Measurements from ENCODE around the gene SLCO4A1.
A peak's percentile ranks its signal among the peaks of the same experiment; 100 is the strongest.
"Not testable (repeated sequence)": the region's sequence is repeated elsewhere in the genome, so short reads cannot be mapped to it uniquely, and the experiment has no call there.

The SLCO4A1 gene

DNA sequence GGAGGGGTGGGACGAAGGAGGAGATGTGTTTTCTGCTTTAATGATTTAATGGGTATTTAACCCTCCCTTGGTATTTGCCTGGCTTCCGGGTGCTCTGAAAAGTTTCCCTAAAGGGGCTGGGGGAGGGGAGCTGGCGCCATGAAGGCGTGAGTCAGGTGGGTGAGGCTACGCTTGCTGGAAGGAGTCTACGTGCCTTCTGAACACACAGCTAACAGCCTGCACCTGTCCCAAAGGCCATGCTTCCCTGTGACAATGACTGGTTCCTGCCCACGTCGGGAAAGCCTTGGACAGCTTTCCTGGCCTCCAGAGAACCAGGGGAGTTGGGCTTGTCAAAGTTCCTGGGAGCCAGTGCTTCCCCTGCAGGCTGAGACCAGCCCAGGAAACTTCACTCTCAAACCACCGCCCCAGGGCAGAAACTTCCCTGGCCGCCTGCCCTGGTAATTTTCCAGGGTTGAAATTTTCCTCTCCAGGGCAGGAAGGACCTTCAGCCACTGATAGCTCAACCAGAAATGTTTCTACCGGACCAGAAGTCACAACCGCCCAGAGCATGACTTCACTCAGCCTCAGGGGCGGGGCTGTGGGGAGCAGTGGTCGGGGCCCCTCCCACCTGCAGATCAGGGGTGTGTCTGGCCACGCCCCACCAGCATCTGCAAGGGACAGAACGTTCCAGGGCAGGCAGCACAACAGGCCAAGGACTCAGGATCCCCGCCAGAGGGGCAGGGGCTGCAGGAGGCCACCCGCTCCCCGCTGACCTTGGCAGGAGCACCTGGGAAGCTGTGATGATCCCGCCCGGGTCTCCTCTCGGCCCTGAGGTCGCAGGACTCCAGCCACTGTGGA, 18.6 kb upstream of the SLCO4A1 start:
- TF ChIP-seq CTCF (IDR thresholded peaks at IDR 0.05; ENCODE audit: insufficient read depth, low read depth, low read length, missing control alignments), result no peak
- no peak overlapping the region for H3K4me3 ChIP-seq (ENCODE audit: low read length)
- DNase-seq (ENCODE audit: low read depth), result peak; percentile 90

DNA sequence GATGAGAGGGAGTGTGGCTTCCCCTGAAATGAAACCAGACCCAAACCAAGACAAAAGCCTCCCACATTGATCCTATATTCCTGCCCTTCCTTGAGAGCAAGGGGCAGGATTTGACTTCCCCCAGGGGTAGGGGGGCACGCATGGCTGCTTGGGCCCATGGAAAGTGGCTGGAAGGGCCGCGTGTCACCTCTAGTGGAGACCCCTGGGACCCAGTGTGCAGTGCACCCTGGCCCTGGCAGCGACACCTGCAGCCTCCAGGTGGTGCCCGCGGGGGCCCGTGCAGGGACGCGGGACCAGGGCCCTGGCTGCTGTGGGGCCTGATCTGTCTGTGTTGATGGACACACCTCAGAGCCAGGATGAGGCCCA, 18.0 kb upstream of the SLCO4A1 start:
- peak; percentile 11 for TF ChIP-seq CTCF (IDR thresholded peaks at IDR 0.05; ENCODE audit: insufficient read depth, low read depth, low read length, missing control alignments)
- no peak overlapping the region for H3K4me3 ChIP-seq (ENCODE audit: low read length)
- DNase-seq (ENCODE audit: low read depth), result no peak

DNA sequence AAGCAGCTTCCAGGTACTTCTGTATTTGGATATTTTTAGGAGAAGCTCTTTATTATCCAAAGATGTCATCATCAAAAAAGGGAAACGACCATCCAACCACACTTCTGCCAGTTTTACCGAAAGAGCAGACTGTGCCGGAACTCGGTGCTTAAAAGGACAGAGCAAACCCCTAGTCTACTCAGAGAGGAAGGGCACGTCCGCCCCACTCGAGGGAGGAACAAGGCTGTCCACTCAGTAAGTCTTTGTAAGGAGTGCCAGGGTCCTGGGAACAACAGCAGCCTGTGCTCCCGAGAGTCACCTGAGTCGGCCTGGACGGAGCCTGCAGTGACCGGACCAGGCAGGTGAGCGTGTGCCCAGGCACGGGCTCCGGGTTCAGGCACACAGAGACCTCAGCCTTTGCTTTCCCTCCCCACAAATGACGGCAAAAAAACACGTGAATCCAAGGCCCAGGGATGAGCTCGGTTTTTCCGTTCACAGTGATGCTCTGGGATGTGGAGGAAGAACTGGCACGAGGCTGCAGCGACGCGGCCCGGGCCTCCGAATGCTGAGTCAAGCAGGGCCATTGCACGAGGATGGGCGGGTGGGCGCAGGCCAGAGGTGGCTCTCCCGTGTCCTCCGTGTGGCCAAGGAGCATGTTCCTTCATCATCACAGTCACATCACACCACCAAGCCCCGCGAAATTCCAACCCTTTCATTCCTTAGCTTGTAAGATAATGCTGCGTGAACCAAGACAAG, 17.4 kb upstream of the SLCO4A1 start:
- no peak for TF ChIP-seq CTCF (IDR thresholded peaks at IDR 0.05; ENCODE audit: insufficient read depth, low read depth, low read length, missing control alignments)
- DNase-seq (ENCODE audit: low read depth), result no peak
- no peak overlapping the region for H3K4me3 ChIP-seq (ENCODE audit: low read length)

GRCh38 chr20:62625516-62625915, 16.8 kb upstream of the SLCO4A1 start:
- H3K4me3 ChIP-seq (ENCODE audit: low read length), result no peak overlapping the region
- no peak for TF ChIP-seq CTCF (IDR thresholded peaks at IDR 0.05; ENCODE audit: insufficient read depth, low read depth, low read length, missing control alignments)
- DNase-seq (ENCODE audit: low read depth), result no peak

GRCh38 chr20:62625921-62626547, 16.3 kb upstream of the SLCO4A1 start:
- no peak for DNase-seq (ENCODE audit: low read depth)
- no peak overlapping the region for H3K4me3 ChIP-seq (ENCODE audit: low read length)
- TF ChIP-seq CTCF (IDR thresholded peaks at IDR 0.05; ENCODE audit: insufficient read depth, low read depth, low read length, missing control alignments), result no peak

GRCh38 chr20:62627425-62627824, 14.9 kb upstream of the SLCO4A1 start:
- DNase-seq (ENCODE audit: low read depth); H3K4me3 ChIP-seq (ENCODE audit: low read length): not testable (repeated sequence)

- TF ChIP-seq CTCF (IDR thresholded peaks at IDR 0.05; ENCODE audit: insufficient read depth, low read depth, low read length, missing control alignments), result no peak
- no peak overlapping the region for H3K4me3 ChIP-seq (ENCODE audit: low read length)
- DNase-seq (ENCODE audit: low read depth), result peak; percentile 39
These were observed 14.2 kb upstream of the SLCO4A1 start for GRCh38 chr20:62627901-62628612.

All from epithelial cell of esophagus (primary cell).